ENCODE results near the gene ACACA. TPM values are rescaled to one million over a fixed set of nuclear protein-coding genes. Genes with fewer than 3 reads are reported as not detected.

ACACA gene
- total RNA-seq, 2 donors from 2014 or later, result 37.3 to 39.1 TPM

DNA sequence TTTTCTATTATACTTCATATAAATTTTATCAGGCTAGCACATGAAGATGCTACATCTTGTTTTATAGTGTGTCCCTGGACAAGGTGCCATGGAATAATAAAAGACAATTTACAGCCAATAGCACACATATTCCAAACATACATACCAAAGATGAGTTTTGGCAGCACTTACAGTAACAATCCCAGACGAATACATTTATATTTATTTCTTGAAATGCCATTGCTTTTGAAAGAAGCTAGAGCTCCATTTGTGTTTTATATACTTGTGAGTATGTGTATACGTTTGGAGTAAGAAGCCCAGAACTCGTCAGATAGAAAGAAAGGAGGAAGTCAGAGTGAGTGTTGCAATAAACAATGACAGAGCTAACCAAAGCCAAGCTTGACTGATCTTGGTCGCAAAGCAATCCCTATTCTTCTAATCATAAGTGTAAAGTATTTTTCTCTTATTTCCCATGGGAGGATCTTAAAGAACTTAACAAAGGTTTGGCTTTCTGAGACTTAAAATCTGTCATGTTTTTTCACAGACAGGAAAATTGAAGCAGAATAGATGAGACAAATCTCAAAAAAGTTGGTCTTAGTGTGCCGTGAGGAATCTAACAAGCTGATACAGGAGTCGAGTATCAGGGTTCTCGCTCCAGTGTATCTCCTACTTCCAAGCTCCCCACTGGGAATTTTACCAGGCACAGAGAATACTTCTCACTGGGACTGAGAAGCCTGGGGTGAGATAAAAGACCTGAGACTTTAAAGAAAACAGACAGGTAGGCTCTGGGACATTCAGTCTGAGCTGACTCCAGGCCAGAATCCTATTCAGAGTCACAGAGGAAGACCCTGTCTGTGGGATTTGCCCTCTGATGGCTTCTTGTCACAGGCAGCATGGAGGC, 282.5 kb downstream of the ACACA start:
- intact Hi-C loops (cut with DNase I), result no loop called here
- no peak for DNase-seq (ENCODE audit: low spot score)

- no peak for DNase-seq (ENCODE audit: low spot score)
Observed at GRCh38 chr17:37123386-37123785, 283.2 kb downstream of the ACACA start.

DNA sequence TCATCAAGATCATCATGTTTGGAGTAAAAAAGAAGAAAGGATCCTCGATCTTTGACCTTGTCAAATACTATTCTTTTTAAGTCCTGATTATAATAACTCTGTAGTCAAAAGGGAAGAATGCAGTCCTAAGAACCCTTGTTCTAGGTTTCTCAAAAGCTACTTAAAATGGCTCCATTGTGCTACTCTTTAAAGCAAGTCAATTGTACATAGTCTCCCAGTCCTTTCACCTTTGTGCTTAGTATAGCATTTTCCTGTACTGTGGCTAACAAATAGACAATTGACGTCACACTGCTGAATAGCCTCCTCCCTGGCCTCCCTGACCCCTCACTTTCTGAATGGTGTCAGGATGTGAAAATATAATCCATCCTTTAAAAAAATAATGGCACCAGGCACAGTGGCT, 285.0 kb downstream of the ACACA start:
- intact Hi-C loops (cut with DNase I), result no loop called here

More at GRCh38 chr17:37123386-37123785, 283.2 kb downstream of the ACACA start:
- intact Hi-C loops (cut with DNase I), result no loop called here

DNA sequence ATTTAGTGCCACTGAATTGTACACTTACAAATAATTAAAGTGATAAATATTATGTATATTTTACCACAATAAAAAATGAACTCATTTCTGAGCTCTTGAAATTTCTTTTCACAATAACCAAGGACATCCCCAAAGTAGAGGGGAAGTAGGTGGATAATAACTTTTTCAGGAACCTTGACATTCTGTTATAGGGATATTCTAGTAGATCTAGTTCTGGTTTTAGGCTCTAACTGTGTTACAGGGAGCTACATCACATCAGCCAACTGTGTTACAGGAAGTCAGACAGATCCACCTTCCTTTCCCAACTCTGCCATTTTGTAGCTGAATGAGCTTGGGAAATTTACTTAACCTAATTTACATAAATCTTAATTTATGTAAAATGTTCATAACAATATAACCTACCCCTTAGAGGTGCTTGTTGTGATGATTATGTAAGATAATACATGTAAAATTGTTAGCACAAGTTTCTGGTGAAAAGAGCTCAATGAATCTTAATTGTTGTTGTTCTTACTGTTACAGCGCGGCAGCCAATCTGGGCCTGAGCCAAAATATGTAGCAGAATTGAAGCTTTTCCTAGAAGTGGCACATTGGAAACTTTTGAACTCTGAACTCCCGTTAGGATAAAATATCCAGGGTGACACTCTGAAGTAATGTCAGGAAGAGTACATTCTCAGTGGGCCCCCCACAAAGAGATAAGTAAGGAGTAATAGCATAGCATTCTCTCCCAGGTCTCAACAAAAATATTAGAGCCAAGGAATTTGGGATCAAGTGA, 288.1 kb downstream of the ACACA start:
- no peak for DNase-seq (ENCODE audit: low spot score)
- intact Hi-C loops (cut with DNase I), result no loop called here

More for the DNA sequence above, 285.0 kb downstream of the ACACA start:
- no peak for DNase-seq (ENCODE audit: low spot score)

DNA sequence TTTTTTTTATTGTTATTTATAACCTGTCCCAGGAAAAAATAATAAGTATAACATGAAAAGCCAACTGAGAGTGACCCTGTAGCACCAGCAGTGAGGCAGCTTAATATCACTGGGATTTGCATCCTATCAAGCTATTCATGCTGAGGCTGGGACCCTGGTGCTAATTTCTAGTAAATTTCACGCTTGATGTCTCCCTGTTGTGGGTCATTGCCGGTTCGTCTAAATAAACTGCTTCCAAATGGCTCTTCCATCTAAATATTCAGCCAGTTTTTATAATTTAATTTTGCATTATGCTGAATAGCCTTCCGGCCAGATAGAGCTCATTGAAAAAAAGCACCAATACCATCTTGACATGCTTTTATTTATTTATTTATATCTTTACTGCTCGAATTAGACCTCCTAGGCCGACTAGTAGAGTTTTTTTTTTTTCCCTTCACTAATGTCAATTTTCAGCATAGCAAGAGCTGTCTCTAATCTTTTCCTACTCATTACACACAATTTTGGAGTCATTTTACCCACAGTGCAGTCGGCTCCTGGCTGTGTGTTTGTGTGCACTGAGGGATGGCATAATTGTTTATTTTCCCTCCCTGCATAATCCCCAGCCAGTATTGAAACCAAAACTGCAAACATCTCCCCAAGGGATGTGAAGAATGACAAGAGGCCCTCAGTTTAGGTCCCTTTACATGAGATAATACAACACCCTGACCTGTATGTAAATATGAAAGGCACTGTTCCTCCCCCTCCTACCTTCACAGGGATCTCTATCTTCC, 289.1 kb downstream of the ACACA start:
- intact Hi-C loops (cut with DNase I), result no loop called here
- DNase-seq (ENCODE audit: low spot score), result no peak

DNA sequence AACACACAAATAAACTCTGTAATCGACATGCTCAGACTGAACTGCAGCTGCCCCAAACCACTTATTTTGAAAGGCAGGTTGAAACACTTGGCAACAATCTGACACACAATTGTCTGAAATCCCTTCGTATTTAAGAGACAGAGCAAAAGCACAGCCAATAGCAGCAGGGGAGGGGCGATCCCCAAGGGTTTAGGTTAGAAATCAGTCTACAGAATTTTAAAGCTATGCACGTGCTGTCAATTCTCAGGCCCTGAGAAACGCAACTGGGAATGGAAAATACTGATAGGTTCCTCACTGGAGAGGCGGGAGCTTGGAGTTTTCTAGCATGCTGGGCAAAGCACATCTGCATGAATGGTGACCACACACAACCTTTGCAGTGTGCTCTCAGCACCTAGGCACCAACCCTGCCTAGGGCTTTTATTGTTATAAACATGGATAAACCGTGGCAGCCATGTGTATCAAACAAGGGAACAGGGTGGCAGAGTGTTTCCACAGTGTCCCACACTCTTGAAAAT, 289.9 kb downstream of the ACACA start:
- intact Hi-C loops (cut with DNase I), result no loop called here
- no peak for DNase-seq (ENCODE audit: low spot score)

DNA sequence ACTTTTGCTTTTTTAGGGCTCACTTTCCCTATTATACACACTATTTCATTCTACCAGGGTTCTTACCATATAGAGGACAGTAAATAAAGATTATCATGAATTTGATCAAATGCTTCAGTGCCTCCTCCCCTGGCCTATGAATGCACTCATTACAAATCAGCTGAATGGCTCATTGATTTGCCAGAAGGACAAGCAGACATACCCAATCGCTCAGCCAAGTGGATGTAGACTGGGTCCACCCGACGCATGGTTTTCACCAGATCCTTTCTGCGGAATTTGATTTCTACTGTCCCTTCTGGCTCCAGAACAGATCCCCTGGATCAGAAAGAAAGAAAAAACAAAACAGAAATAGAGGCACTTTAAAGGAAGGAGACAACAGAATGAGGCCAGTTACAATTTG, 295.3 kb downstream of the ACACA start:
- DNase-seq (ENCODE audit: low spot score), result no peak
- intact Hi-C loops (cut with DNase I), result no loop called here

DNA sequence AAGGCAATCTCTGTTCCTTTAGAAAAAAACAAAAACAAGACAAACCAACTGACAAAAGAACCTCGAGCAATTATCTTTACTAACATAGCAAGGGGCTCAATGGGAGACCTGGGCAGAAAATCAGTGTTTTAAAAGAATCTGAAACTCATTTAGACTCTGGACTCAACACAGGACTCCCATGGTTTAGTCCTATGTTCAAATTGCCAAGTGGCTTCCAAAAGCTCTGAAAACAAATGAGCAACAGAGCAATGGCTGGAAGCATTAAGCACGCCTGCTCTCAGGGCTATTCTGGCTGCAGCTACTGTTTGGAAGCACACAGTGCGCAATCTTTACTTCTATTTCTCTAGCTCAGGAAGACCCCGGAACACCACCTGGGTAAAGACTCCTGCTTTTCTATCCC, 295.9 kb downstream of the ACACA start:
- DNase-seq (ENCODE audit: low spot score), result no peak
- intact Hi-C loops (cut with DNase I), result no loop called here

DNA sequence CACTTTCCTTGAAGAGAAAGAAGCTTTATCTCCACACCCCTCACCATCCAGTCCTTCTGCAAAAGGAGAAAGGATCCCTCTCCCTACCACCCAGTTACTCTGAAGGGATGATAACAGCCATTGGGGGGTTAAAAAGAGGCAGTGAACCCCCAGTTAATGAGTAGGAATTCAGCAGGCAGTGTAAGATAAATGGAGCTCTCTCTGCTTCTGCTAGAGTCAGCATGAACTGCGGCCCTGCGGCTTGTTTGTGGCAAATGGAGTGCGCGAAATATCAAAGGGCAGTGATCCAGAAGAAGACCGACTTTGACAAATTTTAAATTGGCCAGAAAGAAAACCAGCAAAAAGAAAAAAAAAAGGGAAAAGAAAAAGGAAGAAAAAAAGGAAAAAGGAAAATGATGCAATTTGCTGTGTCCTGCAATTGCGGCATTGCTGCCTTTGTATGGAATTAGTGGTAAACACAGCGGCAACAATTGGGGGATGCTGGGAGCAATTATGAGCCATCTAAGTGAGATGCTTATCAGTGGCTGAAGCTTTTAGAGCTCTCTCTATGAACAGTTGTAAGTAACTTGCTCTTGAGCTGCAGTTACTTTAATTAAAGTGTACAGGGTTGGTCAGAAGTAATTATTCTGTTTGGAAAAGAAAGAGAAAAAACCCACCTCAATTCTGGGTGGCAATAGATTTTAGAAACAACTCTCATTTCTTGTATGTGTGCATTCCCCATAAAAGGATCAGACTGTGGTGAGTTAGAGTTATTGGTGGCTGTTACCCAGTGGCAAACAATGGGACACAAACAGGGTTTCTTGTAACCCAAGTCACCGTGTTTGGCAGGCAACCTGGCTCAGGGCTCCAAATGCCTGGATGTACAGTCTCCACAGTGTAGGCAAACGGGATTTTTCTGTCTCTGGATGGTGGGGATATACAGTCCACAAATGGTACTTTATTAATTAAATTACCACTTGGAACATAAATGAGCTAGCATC, 296.6 kb downstream of the ACACA start:
- no peak for DNase-seq (ENCODE audit: low spot score)
- intact Hi-C loops (cut with DNase I), result no loop called here

- DNase-seq (ENCODE audit: low spot score), result no peak
- intact Hi-C loops (cut with DNase I), result no loop called here
Observed at GRCh38 chr17:37109106-37109505, 297.5 kb downstream of the ACACA start.

DNA sequence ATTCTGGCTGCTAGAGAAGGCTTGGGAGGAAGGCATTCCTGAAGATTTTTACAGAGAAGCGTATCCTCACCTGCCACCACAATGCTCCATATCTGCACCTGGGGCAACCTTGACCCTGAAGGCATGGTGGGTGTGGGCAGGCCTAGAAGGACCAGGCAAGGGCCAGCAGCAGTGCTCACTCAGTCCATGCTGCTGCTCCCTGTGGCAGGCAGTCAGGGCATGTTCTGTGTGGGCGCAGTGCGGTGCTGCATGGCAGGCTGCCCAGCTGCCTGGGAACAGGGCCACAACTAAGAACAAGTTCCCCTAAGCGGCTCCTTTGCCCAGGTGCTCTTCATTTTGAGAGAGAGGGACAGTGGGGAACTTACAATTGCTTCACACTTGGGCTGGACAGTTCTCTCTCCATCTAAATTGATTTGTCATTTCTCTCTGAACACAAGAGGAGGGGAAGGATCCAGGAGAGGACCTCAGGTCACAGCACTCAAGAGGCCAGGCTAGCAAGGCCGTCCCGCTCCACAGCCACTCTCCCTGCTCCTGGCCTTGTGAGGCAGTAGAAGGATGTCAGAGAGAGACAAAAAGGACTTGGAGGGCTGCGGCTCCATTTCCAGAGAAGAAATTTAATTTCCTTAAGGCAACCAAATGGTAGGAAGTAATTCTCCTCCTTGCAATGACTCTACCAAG, 299.1 kb downstream of the ACACA start:
- intact Hi-C loops (cut with DNase I), result no loop called here
- DNase-seq (ENCODE audit: low spot score), result no peak

GRCh38 chr17:37106049-37106448, 300.6 kb downstream of the ACACA start:
- DNase-seq (ENCODE audit: low spot score), result no peak
- intact Hi-C loops (cut with DNase I), result no loop called here

GRCh38 chr17:37103231-37103630, 303.4 kb downstream of the ACACA start:
- no peak for DNase-seq (ENCODE audit: low spot score)
- intact Hi-C loops (cut with DNase I), result no loop called here

- intact Hi-C loops (cut with DNase I), result no loop called here
- DNase-seq (ENCODE audit: low spot score), result no peak
Observed at GRCh38 chr17:37101306-37101705, 305.3 kb downstream of the ACACA start.

GRCh38 chr17:37100231-37100630, 306.4 kb downstream of the ACACA start:
- no peak for DNase-seq (ENCODE audit: low spot score)
- intact Hi-C loops (cut with DNase I), result no loop called here

DNA sequence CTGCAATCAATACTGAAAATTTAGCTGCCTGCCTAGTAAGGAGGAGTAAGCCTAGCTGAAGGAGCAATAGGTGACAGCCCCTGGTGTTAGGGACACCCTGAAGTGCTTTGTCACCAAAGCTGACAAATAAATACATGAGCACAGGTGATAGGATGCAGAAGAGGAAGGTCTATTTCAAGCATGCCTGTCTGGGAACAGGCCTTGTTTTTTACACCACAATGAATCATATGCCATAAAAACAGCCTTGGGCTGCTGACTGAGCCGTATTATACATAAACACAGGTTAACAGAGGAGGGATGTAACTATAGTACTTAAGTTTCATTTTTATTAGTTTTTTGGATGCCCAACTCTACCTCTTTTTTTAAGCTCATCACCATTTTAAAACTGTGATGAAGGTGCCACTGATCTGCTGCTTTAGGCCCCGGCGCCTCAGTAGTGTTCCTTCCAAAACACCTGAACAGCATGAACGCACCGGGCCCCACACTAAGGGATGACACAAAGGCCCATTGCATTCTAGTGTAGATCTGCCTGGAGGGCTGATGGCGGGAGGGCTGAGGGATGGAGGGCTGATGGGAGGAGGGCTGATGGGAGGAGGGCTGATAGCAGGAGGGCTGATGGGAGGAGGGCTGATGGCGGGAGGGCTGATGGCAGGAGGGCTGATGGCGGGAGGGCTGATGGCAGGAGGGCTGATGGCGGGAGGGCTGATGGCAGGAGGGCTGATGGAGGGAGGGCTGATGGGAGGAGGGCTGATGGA, 307.5 kb downstream of the ACACA start:
- intact Hi-C loops (cut with DNase I), result no loop called here
- no peak for DNase-seq (ENCODE audit: low spot score)

- no peak for DNase-seq (ENCODE audit: low spot score)
- intact Hi-C loops (cut with DNase I), result no loop called here
Observed at GRCh38 chr17:37098152-37098551, 308.5 kb downstream of the ACACA start.

Data from posterior vena cava (tissue), 2 donors.